Brain pericyte (primary cell): ENCODE measurements around the gene TSHZ2.

Experiments
- DNase-seq: peaks from one replicate; pipeline ENCODE4 v3.0.0-alpha.2; 2012; ENCODE audit warnings: low read depth, low spot score

Gene TSHZ2

GRCh38 chr20:52994184-52994970, 22.2 kb downstream of the TSHZ2 start:
- DNase-seq: no peak

- DNase-seq: no peak
These were observed 24.0 kb downstream of the TSHZ2 start for GRCh38 chr20:52996130-52996529.

DNA sequence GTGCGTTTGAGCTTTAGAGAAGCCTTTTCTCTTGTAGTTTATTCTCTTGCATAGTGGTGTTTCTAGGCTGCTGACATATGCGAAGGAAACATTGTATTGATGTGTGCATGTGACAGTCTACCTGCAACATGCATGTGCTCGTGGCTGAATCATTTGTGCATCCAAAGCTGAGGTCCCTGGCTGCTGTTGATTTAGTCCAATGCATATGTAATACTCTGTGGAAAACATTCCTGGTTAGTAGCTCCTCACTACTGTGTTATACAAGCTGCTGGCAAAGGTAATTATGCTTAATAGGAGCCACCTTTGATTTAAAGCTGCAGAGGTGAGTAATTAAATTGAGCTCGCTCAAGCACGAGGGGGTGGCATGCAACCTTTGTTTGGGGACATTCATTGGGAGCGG, 24.5 kb downstream of the TSHZ2 start:
- DNase-seq: no peak

GRCh38 chr20:52998268-52998667, 26.1 kb downstream of the TSHZ2 start:
- no peak for DNase-seq

GRCh38 chr20:52999040-52999439, 26.9 kb downstream of the TSHZ2 start:
- no peak for DNase-seq

DNA sequence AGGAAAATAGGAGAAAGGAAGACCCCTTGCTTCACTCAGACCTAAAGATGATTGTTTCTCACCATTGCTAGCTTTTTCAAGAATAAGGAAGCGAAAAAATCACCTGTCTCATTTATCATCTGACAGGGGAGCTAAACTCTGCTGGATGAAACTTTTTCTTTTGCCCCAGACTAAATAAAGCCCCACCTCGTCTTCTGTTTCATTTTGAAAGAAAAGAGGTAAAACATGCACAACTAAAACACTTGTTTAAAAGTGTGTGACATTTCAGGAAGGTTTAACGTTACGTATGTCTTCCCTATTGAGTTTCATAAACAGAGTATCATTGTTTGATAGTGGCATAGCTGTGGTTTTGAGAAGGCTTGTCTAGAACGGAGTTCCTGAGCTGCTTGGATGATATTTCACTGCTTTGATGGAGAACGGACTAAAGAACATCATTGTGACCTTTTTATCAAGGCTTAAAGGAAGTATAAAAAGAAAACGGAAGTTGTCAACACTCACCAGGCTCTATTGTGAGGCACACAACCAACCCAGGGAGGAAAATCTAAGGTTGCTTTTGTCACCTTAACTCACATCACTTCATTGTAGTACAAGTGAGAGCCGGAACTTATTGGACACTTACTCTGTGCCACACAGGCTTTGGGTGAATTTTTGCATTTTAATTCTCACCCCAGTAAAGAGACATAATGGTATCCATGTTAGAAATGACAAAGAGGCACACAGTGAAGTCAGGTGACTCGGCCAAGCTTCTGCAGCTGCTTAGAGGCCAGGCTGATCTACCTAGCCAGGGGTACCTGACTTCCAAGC, 29.5 kb downstream of the TSHZ2 start:
- no peak for DNase-seq

GRCh38 chr20:53002786-53003185, 30.6 kb downstream of the TSHZ2 start:
- no peak for DNase-seq

- no peak for DNase-seq
These were observed 31.4 kb downstream of the TSHZ2 start for GRCh38 chr20:53003420-53004154.

DNA sequence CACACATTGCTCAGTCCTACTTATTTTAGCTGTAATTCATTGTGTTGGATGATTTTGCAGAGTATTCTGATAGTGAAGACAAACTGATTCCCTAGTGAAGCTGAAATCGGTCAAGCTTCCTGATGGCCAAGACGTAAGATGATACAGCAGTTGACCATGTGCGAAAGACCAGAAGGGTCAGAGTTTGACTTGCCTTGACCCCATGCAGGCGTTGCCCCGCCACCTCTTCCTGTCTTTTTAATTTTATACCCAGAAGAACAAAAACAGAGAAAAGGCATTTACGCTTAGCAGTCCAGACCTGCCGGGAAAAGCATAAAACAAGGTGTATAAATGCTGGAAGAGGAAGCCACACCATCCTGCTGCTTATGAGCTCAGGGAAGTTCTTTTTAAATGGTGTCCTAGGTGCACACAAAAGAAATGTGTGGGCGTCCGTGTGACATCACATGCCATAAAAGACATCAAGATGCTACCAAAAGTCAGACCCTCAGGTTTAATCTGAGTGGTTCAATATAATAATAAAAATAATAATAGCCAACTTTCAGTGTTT, 32.2 kb downstream of the TSHZ2 start:
- DNase-seq: no peak

DNA sequence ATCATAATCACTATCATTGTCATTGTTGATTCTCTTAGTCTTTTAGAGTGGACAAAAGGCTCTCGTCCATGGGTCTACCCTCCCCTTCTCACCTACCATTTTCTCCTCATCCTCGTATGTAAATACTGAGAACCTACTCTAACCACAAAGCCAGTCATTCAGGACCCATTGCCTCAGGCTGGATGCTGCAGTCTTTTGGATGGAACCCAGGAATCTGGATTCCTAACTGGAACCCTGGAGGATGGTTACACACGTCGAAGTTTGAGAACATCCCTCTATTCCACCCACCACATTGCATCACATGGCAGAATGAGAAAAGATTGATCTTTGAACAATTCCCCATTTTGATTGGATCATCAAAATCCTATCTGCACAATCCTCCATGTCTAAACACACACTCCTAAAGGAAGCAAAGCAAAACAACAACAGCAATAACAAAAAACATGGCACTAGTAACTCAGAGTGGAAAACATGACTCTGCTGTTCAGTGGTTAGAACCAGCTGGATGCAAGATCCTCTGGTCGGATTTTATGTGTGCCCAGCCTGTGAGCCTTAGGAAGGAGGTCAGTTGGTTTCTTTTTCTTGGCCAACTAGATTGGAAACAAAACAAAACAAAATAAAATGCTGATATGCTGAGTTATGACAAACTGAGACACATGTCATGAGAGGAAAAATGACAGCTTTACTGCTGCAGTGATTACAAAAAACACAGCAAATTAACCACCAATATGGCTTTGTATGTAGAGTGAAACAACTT, 38.0 kb downstream of the TSHZ2 start:
- DNase-seq: no peak

DNA sequence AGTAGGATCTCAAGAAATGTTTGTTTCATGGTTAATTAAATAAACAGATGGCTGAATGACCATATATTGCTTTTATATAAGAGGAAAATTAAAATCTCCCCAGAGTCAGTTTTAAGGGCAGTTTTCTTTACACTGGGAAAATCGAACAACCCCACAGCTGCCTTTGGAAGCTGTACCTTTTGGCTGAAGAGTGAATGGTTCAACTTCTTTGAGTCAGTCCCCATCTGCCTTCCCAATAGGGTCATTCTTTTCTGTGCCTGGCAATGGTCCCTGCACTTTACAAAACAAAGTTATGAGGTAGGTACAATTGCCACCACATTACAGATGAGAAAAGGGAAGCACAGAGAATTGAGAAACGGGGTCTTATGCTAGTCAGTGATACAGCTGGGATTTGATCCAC, 39.5 kb downstream of the TSHZ2 start:
- no peak for DNase-seq

DNA sequence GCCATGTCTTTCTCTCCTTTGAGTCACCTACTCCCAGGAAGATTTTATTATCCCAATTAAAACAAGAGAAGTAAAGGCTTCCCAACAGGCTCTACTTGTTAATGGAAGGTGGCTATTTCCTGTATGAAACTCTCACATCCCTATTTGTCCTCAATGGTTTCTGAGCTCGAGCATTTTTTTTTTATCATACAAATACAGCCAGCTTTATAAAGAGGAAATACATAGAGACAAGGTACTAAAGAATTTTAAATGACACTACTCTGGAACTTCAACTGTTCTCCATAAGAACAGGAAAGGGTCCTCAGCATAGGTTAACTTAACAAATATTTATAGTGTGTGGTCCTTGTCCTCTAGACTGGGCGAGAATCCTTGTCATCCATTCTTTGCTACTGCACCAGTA, 41.0 kb downstream of the TSHZ2 start:
- DNase-seq: no peak

- DNase-seq: no peak
These were observed 41.7 kb downstream of the TSHZ2 start for GRCh38 chr20:53013847-53014246.

DNA sequence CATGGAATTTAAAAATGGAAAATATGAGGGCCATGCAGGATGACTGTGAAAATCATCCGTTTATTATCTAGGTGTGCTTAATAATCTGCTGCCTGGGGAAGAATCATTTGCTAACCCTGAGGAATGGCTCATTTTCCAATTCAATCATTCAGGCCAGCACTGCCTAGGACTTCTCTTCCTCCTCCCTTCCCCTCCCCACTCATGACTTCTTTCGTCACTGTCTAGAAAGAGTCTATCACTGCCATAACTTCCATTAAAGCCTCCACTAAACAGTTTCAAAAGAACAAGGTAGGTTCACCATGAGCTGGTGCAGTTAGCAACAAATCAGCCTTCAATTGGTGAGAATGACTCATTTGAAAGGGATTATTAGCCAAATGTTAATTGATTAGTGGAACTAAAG, 43.9 kb downstream of the TSHZ2 start:
- no peak for DNase-seq

GRCh38 chr20:53016534-53017042, 44.4 kb downstream of the TSHZ2 start:
- DNase-seq: no peak

GRCh38 chr20:53017206-53017605, 45.0 kb downstream of the TSHZ2 start:
- no peak for DNase-seq

GRCh38 chr20:53019464-53019863, 47.3 kb downstream of the TSHZ2 start:
- DNase-seq: no peak

DNA sequence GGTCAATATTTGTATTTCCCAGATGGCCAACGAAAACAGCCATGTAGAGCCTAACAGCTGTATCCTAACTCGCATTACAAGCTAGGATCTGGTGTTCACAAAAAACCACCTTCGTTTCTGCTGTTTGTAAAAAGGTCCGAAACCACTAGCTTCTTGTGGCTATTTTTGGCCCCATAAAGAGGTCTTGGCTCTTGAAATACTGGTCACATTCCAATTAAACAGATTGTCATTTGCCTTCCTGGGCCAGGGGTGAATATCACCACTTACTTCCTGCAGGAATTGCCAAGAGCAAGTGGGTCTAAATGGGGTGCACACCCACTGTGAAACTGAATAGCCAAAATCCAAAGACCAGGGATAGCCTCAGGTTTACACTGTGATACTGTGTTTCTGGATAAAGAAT, 48.2 kb downstream of the TSHZ2 start:
- no peak for DNase-seq

GRCh38 chr20:53020834-53021233, 48.7 kb downstream of the TSHZ2 start:
- DNase-seq: no peak

GRCh38 chr20:53021934-53022333, 49.8 kb downstream of the TSHZ2 start:
- DNase-seq: no peak
